NCI-H2227 (cell line): Measurements from ENCODE around the gene RNASE7.
"Not testable (repeated sequence)": the region's sequence is repeated elsewhere in the genome, so short reads cannot be mapped to it uniquely, and the experiment has no call there.

Experiments
- DNase-seq: peaks from one replicate; lab custom pipeline; 2025; ENCODE audit not compliant: unreplicated experiment; lab: John Stamatoyannopoulos, UW

The RNASE7 gene

GRCh38 chr14:21023174-21023573 is 19.0 kb upstream of the RNASE7 start:
- no peak for DNase-seq

- DNase-seq = no peak
These were observed 18.2 kb upstream of the RNASE7 start for GRCh38 chr14:21023817-21024584.

- peak; percentile 82 for DNase-seq
These were observed 17.4 kb upstream of the RNASE7 start, which contains the start of gene NDRG2 for GRCh38 chr14:21024585-21025370. NDRG2 (minus strand) TSS chr14:21025061; CDS start chr14:21023315, 1,746 bp downstream.

- peak; percentile 53 for DNase-seq
These were observed 16.5 kb upstream of the RNASE7 start for GRCh38 chr14:21025371-21026273.

GRCh38 chr14:21026274-21026987 is 15.7 kb upstream of the RNASE7 start:
- no peak for DNase-seq

- no peak for DNase-seq
These were observed 15.2 kb upstream of the RNASE7 start for GRCh38 chr14:21026988-21027315.

GRCh38 chr14:21029917-21030316 is 12.2 kb upstream of the RNASE7 start, which contains the start of gene TPPP2:
TPPP2 (plus strand) TSS chr14:21030217; CDS start chr14:21030582, 365 bp downstream.
- DNase-seq = no peak

- DNase-seq = no peak
These were observed 11.6 kb upstream of the RNASE7 start for GRCh38 chr14:21030531-21030930.

- no peak for DNase-seq
These were observed 9.6 kb upstream of the RNASE7 start for GRCh38 chr14:21032326-21033132.

GRCh38 chr14:21033133-21033698 is 8.9 kb upstream of the RNASE7 start:
- no peak for DNase-seq

- no peak for DNase-seq
These were observed 7.5 kb upstream of the RNASE7 start, which contains the start of gene RNASE13 for GRCh38 chr14:21034707-21035106. RNASE13 (minus strand) TSS chr14:21034807; CDS start chr14:21034288, 519 bp downstream.

- no peak for DNase-seq
These were observed 5.4 kb upstream of the RNASE7 start for GRCh38 chr14:21036751-21037150.

- DNase-seq = no peak
These were observed 5.0 kb upstream of the RNASE7 start for GRCh38 chr14:21037156-21037555.

GRCh38 chr14:21038441-21039422 is 3.4 kb upstream of the RNASE7 start:
- peak; percentile 47 for DNase-seq

GRCh38 chr14:21039585-21040369 is 2.4 kb upstream of the RNASE7 start:
- peak; percentile 48 for DNase-seq

GRCh38 chr14:21040370-21040925 is 1.7 kb upstream of the RNASE7 start:
- DNase-seq = no peak

- not testable (repeated sequence) for DNase-seq
These were observed 1.2 kb upstream of the RNASE7 start for GRCh38 chr14:21040941-21041340.
